Measurements from ENCODE around the gene CASQ2. TPM values are rescaled to one million over a fixed set of nuclear protein-coding genes. Genes with fewer than 3 reads are reported as not detected.

CASQ2 gene
- total RNA-seq, 1 experiment from 2014 or later = not detected

- BruUV-seq (replicated peaks) = no TSS peak
- no peak overlapping the region for H3K27ac Mint-ChIP-seq (ENCODE audit: low read depth, unreplicated experiment)
- POLR2A ChIA-PET = interaction anchor here (0.8 to 3.4 kb wide), 4 partner anchors 18 to 156 kb away, joined by 4 to 29 read pairs (median 8); partner anchors contain the start of gene VANGL1
Measured at GRCh38 chr1:115764541-115764940, 4.0 kb downstream of the CASQ2 start.

GRCh38 chr1:115762779-115763178 is 5.7 kb downstream of the CASQ2 start:
- no peak for TF ChIP-seq CTCF (IDR thresholded peaks at IDR 0.05; ENCODE audit: unreplicated experiment)

More at GRCh38 chr1:115764541-115764940, 4.0 kb downstream of the CASQ2 start:
- Mint-ChIP-seq H3K36me3 (ENCODE audit: insufficient read depth, unreplicated experiment) (no peaks in the 10 kb centered on the region), H3K27me3 (ENCODE audit: insufficient read depth, unreplicated experiment) (no peaks in the 10 kb centered on the region), H3K4me3 (ENCODE audit: unreplicated experiment) (no peak overlapping the region), H3K9me3 (ENCODE audit: unreplicated experiment) (no peaks in the 10 kb centered on the region), H3K4me1 (ENCODE audit: insufficient read depth, unreplicated experiment) (no peaks in the 10 kb centered on the region)
- intact Hi-C loops (cut with micrococcal nuclease) = loop anchor here (1.0 kb wide), 1 partner anchor 156 kb away; no protein-coding TSS in a partner anchor
- peak; percentile 63 for TF ChIP-seq CTCF (IDR thresholded peaks at IDR 0.05; ENCODE audit: unreplicated experiment)
- peak; percentile 68 for DNase-seq (ENCODE audit: unreplicated experiment)
- CTCF ChIA-PET = interaction anchor here (0.5 to 6.9 kb wide), 48 partner anchors 9 to 865 kb away, joined by 3 to 133 read pairs (median 4); partner anchors contain the start of gene VANGL1

GRCh38 chr1:115761601-115762302 is 6.8 kb downstream of the CASQ2 start:
- no peak overlapping the region for H3K27ac Mint-ChIP-seq (ENCODE audit: low read depth, unreplicated experiment)
- BruUV-seq (replicated peaks) = no TSS peak
- DNase-seq (ENCODE audit: unreplicated experiment) = no peak
- intact Hi-C loops (cut with micrococcal nuclease) = no loop called here
- TF ChIP-seq CTCF (IDR thresholded peaks at IDR 0.05; ENCODE audit: unreplicated experiment) = no peak
- POLR2A ChIA-PET = interaction anchor here (0.8 to 1.3 kb wide), 2 partner anchors 34 to 153 kb away, joined by 3 to 4 read pairs; no protein-coding TSS in a partner anchor
- CTCF ChIA-PET = interaction anchor here (1.0 to 6.9 kb wide), 7 partner anchors 8 to 258 kb away, joined by 3 to 133 read pairs (median 4); no protein-coding TSS in a partner anchor
- H3K9me3 Mint-ChIP-seq (ENCODE audit: unreplicated experiment) = no peaks in the 10 kb centered on the region
- no peak overlapping the region for H3K4me3 Mint-ChIP-seq (ENCODE audit: unreplicated experiment)
- H3K4me1 Mint-ChIP-seq (ENCODE audit: insufficient read depth, unreplicated experiment) = no peaks in the 10 kb centered on the region
- no peaks in the 10 kb centered on the region for H3K27me3 Mint-ChIP-seq (ENCODE audit: insufficient read depth, unreplicated experiment)
- H3K36me3 Mint-ChIP-seq (ENCODE audit: insufficient read depth, unreplicated experiment) = no peaks in the 10 kb centered on the region

More at GRCh38 chr1:115762779-115763178, 5.7 kb downstream of the CASQ2 start:
- Mint-ChIP-seq H3K36me3 (ENCODE audit: insufficient read depth, unreplicated experiment) (no peaks in the 10 kb centered on the region), H3K27me3 (ENCODE audit: insufficient read depth, unreplicated experiment) (no peaks in the 10 kb centered on the region), H3K27ac (ENCODE audit: low read depth, unreplicated experiment) (no peak overlapping the region), H3K4me3 (ENCODE audit: unreplicated experiment) (no peak overlapping the region), H3K4me1 (ENCODE audit: insufficient read depth, unreplicated experiment) (no peaks in the 10 kb centered on the region), H3K9me3 (ENCODE audit: unreplicated experiment) (no peaks in the 10 kb centered on the region)
- intact Hi-C loops (cut with micrococcal nuclease) = no loop called here
- CTCF ChIA-PET = interaction anchor here (0.7 to 6.9 kb wide), 12 partner anchors 9 to 257 kb away, joined by 3 to 133 read pairs (median 4); partner anchors contain the start of gene VANGL1
- DNase-seq (ENCODE audit: unreplicated experiment) = no peak
- no TSS peak for BruUV-seq (replicated peaks)
- POLR2A ChIA-PET = interaction anchor here (0.7 to 1.3 kb wide), 3 partner anchors 25 to 154 kb away, joined by 3 to 4 read pairs (median 3); no protein-coding TSS in a partner anchor

- no peak for TF ChIP-seq CTCF (IDR thresholded peaks at IDR 0.05; ENCODE audit: unreplicated experiment)
- Mint-ChIP-seq H3K9me3 (ENCODE audit: unreplicated experiment) (no peaks in the 10 kb centered on the region), H3K27me3 (ENCODE audit: insufficient read depth, unreplicated experiment) (peaks cover 8% of the 10 kb centered on the region), H3K36me3 (ENCODE audit: insufficient read depth, unreplicated experiment) (no peaks in the 10 kb centered on the region), H3K4me3 (ENCODE audit: unreplicated experiment) (no peak overlapping the region), H3K4me1 (ENCODE audit: insufficient read depth, unreplicated experiment) (no peaks in the 10 kb centered on the region), H3K27ac (ENCODE audit: low read depth, unreplicated experiment) (no peak overlapping the region)
- POLR2A ChIA-PET = interaction anchor here (1.1 kb wide), 2 partner anchors 13 to 23 kb away, joined by 4 to 5 read pairs; no protein-coding TSS in a partner anchor
- no TSS peak for BruUV-seq (replicated peaks)
- peak; percentile 12 for DNase-seq (ENCODE audit: unreplicated experiment)
- intact Hi-C loops (cut with micrococcal nuclease) = no loop called here
- CTCF ChIA-PET = interaction anchor here (0.6 to 0.9 kb wide), 3 partner anchors 14 to 448 kb away, joined by 3 to 5 read pairs (median 4); no protein-coding TSS in a partner anchor
Measured at GRCh38 chr1:115757856-115758255, 10.7 kb downstream of the CASQ2 start.
